Vagina (tissue), 2 donors: Measurements from ENCODE around the gene ITGAX. TPM values are rescaled to one million over a fixed set of nuclear protein-coding genes. Genes with fewer than 3 reads are reported as not detected.
"Not testable (repeated sequence)": the region's sequence is repeated elsewhere in the genome, so short reads cannot be mapped to it uniquely, and the experiment has no call there.

Source experiments
- DNase-seq, 2 donors: peaks; one replicate each; pipeline ENCODE4 v3.0.0-alpha.2; 2017; ENCODE audit errors: extremely low spot score in 2 of 2
- H3K27ac ChIP-seq: fragments of 200-600 bp; sonication (generic); one replicate; pipeline ENCODE4 v1.5.1; 2019
- H3K27me3 ChIP-seq: fragments of 200-600 bp; sonication (generic); one replicate; pipeline ENCODE4 v1.5.1; 2019
- H3K36me3 ChIP-seq, 2 donors: fragments of 200-600 bp; sonication (generic); one replicate each; pipeline ENCODE4 v1.5.1; 2017 to 2019
- H3K4me1 ChIP-seq: fragments of 200-600 bp; sonication (generic); one replicate; pipeline ENCODE4 v1.5.1; 2019
- H3K4me3 ChIP-seq, 2 donors: fragments of 200-600 bp; sonication (generic); 1 replicate in 1 of 2; 2 replicates in 1 of 2; pipeline ENCODE4 v1.5.1; 2016 to 2019
- H3K9me3 ChIP-seq: fragments of 200-600 bp; sonication (generic); one replicate; pipeline ENCODE4 v1.5.1; 2019
- POLR2A ChIP-seq, 2 donors: fragments of 450-650 bp; IDR thresholded peaks; one replicate each; pipeline ENCODE4 v1.6.1; 2017; ENCODE audit warnings: antibody characterized with exemption in 2 of 2, mild to moderate bottlenecking in 2 of 2, moderate library complexity in 2 of 2
- POLR2AphosphoS5 ChIP-seq, 2 donors: sonication (generic); formaldehyde crosslinking; IDR thresholded peaks; one replicate each; pipeline ENCODE4 v1.9.0; 2017; ENCODE audit warnings: antibody characterized with exemption in 2 of 2, mild to moderate bottlenecking in 2 of 2, low read depth in 1 of 2; ENCODE audit not compliant: insufficient read depth in 1 of 2
- intact Hi-C: fragments of 100-400 bp; cut with DNase I; formaldehyde crosslinking; loops from one replicate; pipeline ENCODE4 v1.15.1; 2023
- total RNA-seq: library from RNA; depleted of rRNA; stranded (reverse); fragments of >200 nt; gene quantifications from one replicate; pipeline ENCODE4 v1.2.3, GENCODE V29; 2016
- TF ChIP-seq, protein P1 (sequence below), 3 experiments: fragments of 450-650 bp in 2 of 3; fragments of 200-600 bp in 1 of 3; sonication (generic) in 1 of 3; IDR thresholded peaks; one replicate each; pipeline ENCODE4 v1.5.1; 2017 to 2019; ENCODE audit warnings: antibody characterized with exemption in 3 of 3, mild to moderate bottlenecking in 2 of 3, moderate library complexity in 2 of 3

The ITGAX gene
- total RNA-seq, 1 donor from 2014 or later: 4.4 TPM

DNA sequence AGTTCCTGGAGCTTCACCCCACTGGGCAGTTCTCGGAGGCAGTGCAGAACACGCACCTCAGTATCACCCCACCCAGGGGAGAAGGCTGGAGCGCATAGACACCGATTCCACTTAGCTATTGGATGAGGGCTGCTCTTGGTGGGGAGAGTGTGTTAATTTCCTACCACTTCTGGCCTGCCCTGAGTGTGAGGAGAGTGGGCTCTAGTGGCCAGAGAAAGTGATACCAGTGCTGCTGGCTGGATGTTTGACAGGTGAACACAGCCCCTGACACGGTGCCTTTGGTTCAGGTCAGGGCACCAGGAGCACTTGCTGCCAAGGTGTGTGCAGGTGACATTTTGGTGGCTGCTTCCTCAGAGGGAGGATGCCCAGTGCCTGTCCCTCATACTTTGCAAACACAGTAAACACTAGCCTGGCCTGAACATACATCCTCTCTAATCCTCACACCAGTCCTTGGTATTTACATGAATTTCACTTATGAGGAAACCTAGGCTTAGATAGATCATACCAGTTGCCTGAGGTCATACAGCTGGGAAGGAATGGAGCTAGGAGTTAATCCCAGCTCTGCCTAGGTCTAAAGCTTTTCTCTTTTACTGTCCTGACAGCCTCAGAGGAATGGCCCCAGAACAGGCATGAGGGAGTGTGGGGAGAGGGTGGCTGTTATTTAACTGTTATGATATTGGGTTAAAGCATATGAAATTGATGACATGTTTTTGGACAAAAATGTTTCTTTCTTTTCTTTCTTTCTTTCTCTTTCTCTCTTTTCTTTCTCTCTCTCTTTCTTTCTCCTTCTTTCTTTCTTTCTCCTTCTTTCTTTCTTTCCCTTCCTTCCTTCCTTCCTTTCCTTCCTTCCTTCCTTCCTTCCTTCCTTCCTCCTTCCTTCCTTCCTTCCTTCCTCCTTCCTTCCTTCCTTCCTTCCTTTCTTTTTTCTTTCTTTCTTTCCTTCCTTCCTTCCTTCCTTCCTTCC, 21.0 kb upstream of the ITGAX start:
- no peak overlapping the region for H3K27ac ChIP-seq
- H3K27me3 ChIP-seq: no peaks in the 10 kb centered on the region
- H3K9me3 ChIP-seq: no peaks in the 10 kb centered on the region
- TF ChIP-seq, protein P1, sequence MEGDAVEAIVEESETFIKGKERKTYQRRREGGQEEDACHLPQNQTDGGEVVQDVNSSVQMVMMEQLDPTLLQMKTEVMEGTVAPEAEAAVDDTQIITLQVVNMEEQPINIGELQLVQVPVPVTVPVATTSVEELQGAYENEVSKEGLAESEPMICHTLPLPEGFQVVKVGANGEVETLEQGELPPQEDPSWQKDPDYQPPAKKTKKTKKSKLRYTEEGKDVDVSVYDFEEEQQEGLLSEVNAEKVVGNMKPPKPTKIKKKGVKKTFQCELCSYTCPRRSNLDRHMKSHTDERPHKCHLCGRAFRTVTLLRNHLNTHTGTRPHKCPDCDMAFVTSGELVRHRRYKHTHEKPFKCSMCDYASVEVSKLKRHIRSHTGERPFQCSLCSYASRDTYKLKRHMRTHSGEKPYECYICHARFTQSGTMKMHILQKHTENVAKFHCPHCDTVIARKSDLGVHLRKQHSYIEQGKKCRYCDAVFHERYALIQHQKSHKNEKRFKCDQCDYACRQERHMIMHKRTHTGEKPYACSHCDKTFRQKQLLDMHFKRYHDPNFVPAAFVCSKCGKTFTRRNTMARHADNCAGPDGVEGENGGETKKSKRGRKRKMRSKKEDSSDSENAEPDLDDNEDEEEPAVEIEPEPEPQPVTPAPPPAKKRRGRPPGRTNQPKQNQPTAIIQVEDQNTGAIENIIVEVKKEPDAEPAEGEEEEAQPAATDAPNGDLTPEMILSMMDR (IDR thresholded peaks at IDR 0.05): peak in 1 of 3 experiments; percentile 10
- TF ChIP-seq POLR2A (IDR thresholded peaks at IDR 0.05): no peak
- H3K36me3 ChIP-seq: no peaks in the 10 kb centered on the region
- H3K4me1 ChIP-seq: peaks cover 8% of the 10 kb centered on the region
- no peak overlapping the region for H3K4me3 ChIP-seq
- peak; percentile 65 to 91 for DNase-seq
- intact Hi-C loops: no loop called here

DNA sequence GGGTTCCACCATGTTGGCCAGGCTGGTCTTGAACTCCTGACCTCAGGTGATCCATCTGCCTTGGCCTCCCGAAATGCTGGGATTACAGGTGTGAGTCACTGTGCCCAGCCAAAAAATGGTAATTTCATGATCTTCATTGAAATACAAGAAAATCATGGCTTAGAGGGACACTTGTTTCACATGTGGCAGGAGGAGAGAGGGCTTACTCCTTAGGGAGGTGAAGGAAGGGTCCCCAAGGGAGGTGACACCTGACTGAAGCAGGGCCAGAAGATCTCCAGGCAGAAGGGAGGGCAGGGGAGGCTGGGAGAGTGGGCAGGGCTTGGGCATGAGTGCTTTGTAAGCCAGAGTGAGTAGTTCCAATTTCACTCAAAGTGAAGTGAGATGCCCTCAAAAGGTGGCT, 20.0 kb upstream of the ITGAX start:
- H3K4me3 ChIP-seq: no peak overlapping the region
- DNase-seq: peak; percentile 27 to 81
- TF ChIP-seq POLR2A (IDR thresholded peaks at IDR 0.05) (no peak), POLR2AphosphoS5 (IDR thresholded peaks at IDR 0.05; ENCODE audit: insufficient read depth in 1 of 2, low read depth in 1 of 2) (no peak)
- TF ChIP-seq, protein P1 (IDR thresholded peaks at IDR 0.05): no peak
- no peak overlapping the region for H3K27ac ChIP-seq
- no peaks in the 10 kb centered on the region for H3K36me3 ChIP-seq
- no peaks in the 10 kb centered on the region for H3K27me3 ChIP-seq
- peaks cover 8% of the 10 kb centered on the region for H3K4me1 ChIP-seq
- no peaks in the 10 kb centered on the region for H3K9me3 ChIP-seq
- intact Hi-C loops: no loop called here

GRCh38 chr16:31335431-31335830, 19.5 kb upstream of the ITGAX start:
- peak in 1 of 2 donors; percentile 52 for DNase-seq
- Histone ChIP-seq H3K27me3 (no peaks in the 10 kb centered on the region), H3K4me3 (no peak overlapping the region), H3K36me3 (no peaks in the 10 kb centered on the region), H3K27ac (no peak overlapping the region), H3K4me1 (peaks cover 8% of the 10 kb centered on the region), H3K9me3 (no peaks in the 10 kb centered on the region)
- TF ChIP-seq, protein P1 (IDR thresholded peaks at IDR 0.05): no peak
- TF ChIP-seq POLR2AphosphoS5 (IDR thresholded peaks at IDR 0.05; ENCODE audit: insufficient read depth in 1 of 2, low read depth in 1 of 2) (no peak), POLR2A (IDR thresholded peaks at IDR 0.05) (no peak)
- intact Hi-C loops: no loop called here

DNA sequence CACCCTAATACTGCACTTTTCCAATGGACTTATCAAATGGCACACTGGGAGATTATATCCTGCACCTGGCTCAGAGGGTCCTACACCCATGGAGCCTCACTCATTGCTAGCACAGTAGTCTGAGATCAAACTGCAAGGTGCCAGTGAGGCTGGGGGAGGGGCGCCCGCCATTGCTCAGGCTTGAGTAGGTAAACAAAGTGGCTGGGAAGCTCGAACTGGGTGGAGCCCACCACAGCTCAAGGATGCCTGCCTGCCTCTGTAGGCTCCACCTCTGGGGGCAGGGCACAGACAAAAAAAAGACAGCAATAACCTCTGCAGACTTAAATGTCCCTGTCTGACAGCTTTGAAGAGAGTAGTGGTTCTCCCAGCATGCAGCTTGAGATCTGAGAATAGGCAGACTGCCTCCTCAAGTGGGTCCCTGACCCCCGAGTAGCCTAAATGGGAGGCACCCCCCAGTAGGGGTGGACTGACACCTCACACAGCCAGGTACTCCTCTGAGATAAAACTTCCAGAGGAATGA, 16.8 kb upstream of the ITGAX start:
- H3K4me1 ChIP-seq, H3K27me3 ChIP-seq, H3K4me3 ChIP-seq, H3K27ac ChIP-seq, DNase-seq, intact Hi-C loops, H3K36me3 ChIP-seq, H3K9me3 ChIP-seq: not testable (repeated sequence)

GRCh38 chr16:31344712-31345111, 10.3 kb upstream of the ITGAX start:
- intact Hi-C loops: no loop called here
- Histone ChIP-seq H3K4me1 (no peaks in the 10 kb centered on the region), H3K36me3 (no peaks in the 10 kb centered on the region), H3K9me3 (no peaks in the 10 kb centered on the region), H3K27me3 (no peaks in the 10 kb centered on the region), H3K4me3 (no peak overlapping the region), H3K27ac (no peak overlapping the region)
- no peak for TF ChIP-seq POLR2AphosphoS5 (IDR thresholded peaks at IDR 0.05; ENCODE audit: insufficient read depth in 1 of 2, low read depth in 1 of 2)
- TF ChIP-seq, protein P1 (IDR thresholded peaks at IDR 0.05): no peak
- TF ChIP-seq POLR2A (IDR thresholded peaks at IDR 0.05): no peak
- DNase-seq: no peak
